Measurements from ENCODE around the gene CTNNA2. TPM values are rescaled to one million over a fixed set of nuclear protein-coding genes. Genes with fewer than 3 reads are reported as not detected.

The CTNNA2 gene
- total and polyA plus RNA-seq, 12 donors, result 0.12 to 5.0 (median 1.4) TPM; not detected in 1

DNA sequence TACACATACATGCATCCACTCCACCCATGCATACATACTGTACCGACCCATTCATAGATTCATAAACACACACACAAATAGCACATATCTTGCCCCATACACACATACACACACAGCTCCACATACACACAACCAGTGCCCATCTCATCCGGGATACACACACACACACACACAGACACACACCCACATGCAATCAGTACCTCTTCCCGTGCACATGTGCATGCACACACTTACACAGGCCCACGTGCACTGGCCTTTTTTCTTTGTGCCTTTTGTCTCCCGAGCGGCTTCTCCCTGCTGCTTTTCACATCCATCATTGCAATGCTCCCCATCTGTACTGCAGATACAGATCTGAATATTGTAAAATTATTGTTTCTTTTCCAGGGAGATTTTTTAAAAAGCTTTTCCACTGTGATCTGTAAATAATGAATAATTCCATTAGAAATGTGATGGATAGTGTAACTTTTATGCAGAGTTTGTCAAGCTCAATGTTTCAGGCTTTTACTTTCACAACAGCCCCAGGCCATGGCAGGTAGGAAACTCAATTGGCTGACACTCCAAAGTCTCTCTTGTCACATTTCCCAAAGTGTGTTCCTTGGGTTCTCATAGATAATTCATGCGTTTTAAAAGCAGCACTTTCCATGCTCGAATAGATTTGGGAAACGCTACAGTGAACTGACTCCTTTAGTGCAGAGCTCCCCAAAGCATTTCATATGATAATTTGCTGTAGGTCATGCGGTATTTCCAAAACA lies 393.5 kb downstream of the CTNNA2 start:
- H3K27ac ChIP-seq, result no peak overlapping the region
- WGBS, 4 donors, result 73 to 79% (median 76%) methylated on average over 10 of the region's 10 CpGs
- peak in 1 of 7 donors; percentile 57 for DNase-seq
- no peaks in the 10 kb centered on the region for H3K9me3 ChIP-seq (replicated peaks in 1 of 3)
- intact Hi-C loops (cut with DNase I), result no loop called here
- no peaks in the 10 kb centered on the region for H3K27me3 ChIP-seq
- H3K4me1 ChIP-seq (replicated peaks in 1 of 2), result no peaks in the 10 kb centered on the region
- H3K36me3 ChIP-seq (replicated peaks in 1 of 2), result no peaks in the 10 kb centered on the region
- no peak for TF ChIP-seq POLR2A (IDR thresholded peaks at IDR 0.05)
- TF ChIP-seq, protein P1, sequence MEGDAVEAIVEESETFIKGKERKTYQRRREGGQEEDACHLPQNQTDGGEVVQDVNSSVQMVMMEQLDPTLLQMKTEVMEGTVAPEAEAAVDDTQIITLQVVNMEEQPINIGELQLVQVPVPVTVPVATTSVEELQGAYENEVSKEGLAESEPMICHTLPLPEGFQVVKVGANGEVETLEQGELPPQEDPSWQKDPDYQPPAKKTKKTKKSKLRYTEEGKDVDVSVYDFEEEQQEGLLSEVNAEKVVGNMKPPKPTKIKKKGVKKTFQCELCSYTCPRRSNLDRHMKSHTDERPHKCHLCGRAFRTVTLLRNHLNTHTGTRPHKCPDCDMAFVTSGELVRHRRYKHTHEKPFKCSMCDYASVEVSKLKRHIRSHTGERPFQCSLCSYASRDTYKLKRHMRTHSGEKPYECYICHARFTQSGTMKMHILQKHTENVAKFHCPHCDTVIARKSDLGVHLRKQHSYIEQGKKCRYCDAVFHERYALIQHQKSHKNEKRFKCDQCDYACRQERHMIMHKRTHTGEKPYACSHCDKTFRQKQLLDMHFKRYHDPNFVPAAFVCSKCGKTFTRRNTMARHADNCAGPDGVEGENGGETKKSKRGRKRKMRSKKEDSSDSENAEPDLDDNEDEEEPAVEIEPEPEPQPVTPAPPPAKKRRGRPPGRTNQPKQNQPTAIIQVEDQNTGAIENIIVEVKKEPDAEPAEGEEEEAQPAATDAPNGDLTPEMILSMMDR (IDR thresholded peaks at IDR 0.05), result no peak
- no peak overlapping the region for H3K4me3 ChIP-seq

DNA sequence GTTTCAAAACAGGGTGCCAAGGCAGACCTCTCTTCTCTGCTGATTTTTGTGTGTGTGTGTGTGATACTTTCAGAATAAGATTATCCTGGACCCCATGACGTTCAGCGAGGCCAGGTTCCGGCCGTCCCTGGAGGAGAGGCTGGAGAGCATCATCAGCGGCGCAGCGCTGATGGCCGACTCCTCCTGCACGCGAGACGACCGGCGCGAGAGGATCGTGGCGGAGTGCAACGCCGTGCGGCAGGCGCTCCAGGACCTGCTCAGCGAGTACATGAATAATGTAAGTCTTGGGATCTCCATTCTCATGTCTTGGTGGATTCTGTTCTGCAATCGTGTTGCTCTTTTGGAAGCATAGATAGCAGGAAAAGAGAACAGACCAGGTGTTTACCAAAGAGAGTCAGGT lies 396.7 kb downstream of the CTNNA2 start:
- no peaks in the 10 kb centered on the region for H3K36me3 ChIP-seq (replicated peaks in 1 of 2)
- H3K9me3 ChIP-seq (replicated peaks in 1 of 3), result no peaks in the 10 kb centered on the region
- no peaks in the 10 kb centered on the region for H3K4me1 ChIP-seq (replicated peaks in 1 of 2)
- H3K27me3 ChIP-seq, result no peaks in the 10 kb centered on the region
- intact Hi-C loops (cut with DNase I), result no loop called here
- H3K27ac ChIP-seq, result no peak overlapping the region
- no peak for DNase-seq
- WGBS, 4 donors, result 86 to 96% (median 92%) methylated on average over 18 to 22 of the region's 22 CpGs
- no peak for TF ChIP-seq POLR2A (IDR thresholded peaks at IDR 0.05)
- TF ChIP-seq, protein P1 (IDR thresholded peaks at IDR 0.05), result no peak
- no peak overlapping the region for H3K4me3 ChIP-seq

DNA sequence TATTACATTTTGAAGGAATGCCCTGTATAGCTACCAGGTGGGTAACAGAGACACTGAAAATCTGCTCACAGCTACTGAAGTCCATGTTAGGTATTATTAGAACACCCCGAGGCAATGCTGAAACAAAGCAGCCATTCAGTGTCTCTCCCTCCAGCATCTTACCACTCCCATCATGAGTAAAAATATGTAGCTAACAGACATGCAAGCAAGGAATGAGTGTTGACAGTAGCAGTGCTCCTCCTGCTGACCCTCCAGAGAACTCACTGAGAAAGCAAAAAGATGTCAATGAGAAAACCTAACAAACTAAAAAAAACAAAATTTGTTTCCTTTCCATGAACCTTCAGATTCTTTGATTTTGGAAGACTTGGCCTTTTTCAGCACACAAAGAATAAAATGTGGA lies 397.8 kb downstream of the CTNNA2 start:
- H3K36me3 ChIP-seq (replicated peaks in 1 of 2), result no peaks in the 10 kb centered on the region
- H3K27ac ChIP-seq, result no peak overlapping the region
- DNase-seq, result no peak
- intact Hi-C loops (cut with DNase I), result no loop called here
- no peak for TF ChIP-seq POLR2A (IDR thresholded peaks at IDR 0.05)
- TF ChIP-seq, protein P1 (IDR thresholded peaks at IDR 0.05), result no peak
- no peaks in the 10 kb centered on the region for H3K4me1 ChIP-seq (replicated peaks in 1 of 2)
- H3K27me3 ChIP-seq, result no peaks in the 10 kb centered on the region
- H3K9me3 ChIP-seq (replicated peaks in 1 of 3), result no peaks in the 10 kb centered on the region
- WGBS, 4 donors, result 52 to 70% (median 63%) methylated on average over 1 of the region's 1 CpG
- H3K4me3 ChIP-seq, result no peak overlapping the region

DNA sequence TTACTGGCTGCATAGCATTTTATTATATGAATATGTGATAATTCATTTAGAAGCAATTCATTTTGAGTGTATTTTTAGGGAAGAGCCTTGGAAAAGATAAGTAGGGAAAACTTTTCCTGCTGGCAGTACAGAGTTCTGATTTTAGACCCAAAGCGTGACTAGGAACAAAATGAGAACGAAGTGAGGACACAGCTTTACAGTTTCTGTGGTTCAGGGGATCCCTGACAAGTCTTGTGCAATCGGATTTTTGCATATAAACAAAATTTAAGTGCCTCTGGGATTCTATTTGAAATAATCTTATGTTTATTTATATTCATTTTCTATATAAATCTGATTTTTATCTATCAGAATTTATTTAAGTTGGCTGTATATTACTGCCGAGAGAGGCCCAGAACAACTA lies 402.6 kb downstream of the CTNNA2 start:
- intact Hi-C loops (cut with DNase I), result no loop called here

More for the DNA sequence above, 402.6 kb downstream of the CTNNA2 start:
- no peaks in the 10 kb centered on the region for H3K4me1 ChIP-seq (replicated peaks in 1 of 2)
- WGBS, 4 donors, result 58 to 73% (median 67%) methylated on average over 4 of the region's 4 CpGs
- DNase-seq, result no peak
- no peaks in the 10 kb centered on the region for H3K27me3 ChIP-seq
- H3K36me3 ChIP-seq (replicated peaks in 1 of 2), result no peaks in the 10 kb centered on the region
- H3K4me3 ChIP-seq, result no peak overlapping the region
- H3K9me3 ChIP-seq (replicated peaks in 1 of 3), result no peaks in the 10 kb centered on the region
- TF ChIP-seq POLR2A (IDR thresholded peaks at IDR 0.05), result no peak
- TF ChIP-seq, protein P1 (IDR thresholded peaks at IDR 0.05), result no peak
- H3K27ac ChIP-seq, result no peak overlapping the region
